ENCODE data around the gene AKAP9.

GRCh38 chr7:92088266-92088665, 147.6 kb downstream of the AKAP9 start:
- TF ChIP-seq CTCF (IDR thresholded peaks at IDR 0.05) (no peak), POLR2A (IDR thresholded peaks at IDR 0.05) (no peak), EP300 (IDR thresholded peaks at IDR 0.05) (no peak), POLR2AphosphoS5 (IDR thresholded peaks at IDR 0.05) (no peak)

Data from upper lobe of left lung (tissue), 4 donors.